GM12878 (cell line): ENCODE measurements around the gene SBF2. TPM values are rescaled to one million over a fixed set of nuclear protein-coding genes. Genes with fewer than 3 reads are reported as not detected.

Experiments used
- ATAC-seq: fragments of 200-7000 bp; cut with Tn5 transposase; 3 replicates; pipeline ENCODE4 v1.9.1; 2020; ENCODE audit warnings: mild to moderate bottlenecking, moderate library complexity
- BruUV-seq: library from RNA; stranded (reverse); fragments of 400-500 nt; replicated peaks from 2 replicates; lab custom pipeline; 2021; lab: Mats Ljungman, UMichigan
- CTCF ChIA-PET: fragments of 300-600 bp; sonication (Branson Sonifier 250); formaldehyde crosslinking; extraction: SDS; loops from one replicate; lab custom pipeline; 2021; ENCODE audit warnings: inconsistent platforms; lab: Yijun Ruan, JAX
- POLR2A ChIA-PET: fragments of 350-600 bp; formaldehyde crosslinking; extraction: SDS; loops from one replicate; lab custom pipeline; 2021; ENCODE audit warnings: inconsistent platforms; lab: Charles Lee
- RAD21 ChIA-PET: fragments of 300-600 bp; sonication (Branson Sonifier 250); formaldehyde crosslinking; loops from one replicate; lab custom pipeline; 2023; ENCODE audit warnings: antibody characterized with exemption; ENCODE audit not compliant: unreplicated experiment; lab: Charles Lee
- SMC1A ChIA-PET: fragments of 300-600 bp; sonication (Branson Sonifier 250); formaldehyde crosslinking; loops from one replicate; lab custom pipeline; 2023; ENCODE audit not compliant: unreplicated experiment, uncharacterized antibody; lab: Charles Lee
- DNase-seq: peaks from one replicate; pipeline ENCODE4 v3.0.0-alpha.2; 2011; ENCODE audit warnings: low read depth, low spot score
- FAIRE-seq: peaks from 3 replicates; lab custom pipeline; 2011; peaks lifted over from hg19 to GRCh38; lab: Jason Lieb, UNC
- H2AFZ ChIP-seq: 2 replicates; pipeline ENCODE4 v1.6.0; 2011; ENCODE audit warnings: low read depth, low read length, control low read depth; ENCODE audit not compliant: control insufficient read depth
- H3K27ac ChIP-seq: 2 replicates; pipeline ENCODE4 v1.5.1; 2011; ENCODE audit warnings: control low read depth; ENCODE audit not compliant: control insufficient read depth, insufficient read depth
- H3K27me3 ChIP-seq, 2 experiments: replicated peaks in 1 of 2; 2 replicates each; pipeline versions ENCODE4 v1.6.0 to v1.6.1; 2011; ENCODE audit warnings: low read length in 1 of 2; ENCODE audit not compliant: control insufficient read depth in 2 of 2, insufficient read depth in 2 of 2
- H3K36me3 ChIP-seq, 2 experiments: 2 replicates each; pipeline ENCODE4 v1.5.1; 2011; ENCODE audit warnings: low read length in 1 of 2; ENCODE audit not compliant: control insufficient read depth in 2 of 2, insufficient read depth in 2 of 2
- H3K4me1 ChIP-seq: 2 replicates; pipeline ENCODE4 v1.6.1; 2011; ENCODE audit warnings: mild to moderate bottlenecking, low read length, moderate library complexity, mixed read lengths; ENCODE audit not compliant: control insufficient read depth, insufficient read depth
- H3K4me2 ChIP-seq: 2 replicates; pipeline ENCODE4 v1.6.0; 2011; ENCODE audit warnings: control low read depth; ENCODE audit not compliant: control insufficient read depth, insufficient read depth
- H3K4me3 ChIP-seq: fragments of 200-600 bp; sonication (generic); 2 replicates; pipeline ENCODE4 v1.5.1; 2016
- H3K79me2 ChIP-seq: 2 replicates; pipeline ENCODE4 v1.6.0; 2011; ENCODE audit warnings: low read length; ENCODE audit not compliant: control insufficient read depth, insufficient read depth
- H3K9ac ChIP-seq: 2 replicates; pipeline ENCODE4 v1.8.0; 2011; ENCODE audit warnings: low read length, control low read depth, mixed read lengths; ENCODE audit not compliant: control insufficient read depth, insufficient read depth
- H3K9me3 ChIP-seq: replicated peaks from 3 replicates; pipeline ENCODE4 v1.5.1; 2011; ENCODE audit warnings: mild to moderate bottlenecking, low read length; ENCODE audit not compliant: control insufficient read depth, insufficient read depth
- H4K20me1 ChIP-seq: 2 replicates; pipeline ENCODE4 v1.6.0; 2011; ENCODE audit not compliant: control insufficient read depth, insufficient read depth
- MYB ChIP-seq: fragments of 150-350 bp; IDR thresholded peaks from 2 replicates; pipeline ENCODE4 v1.6.1; 2014; ENCODE audit warnings: mild to moderate bottlenecking, low read depth, low read length, borderline replicate concordance
- NBN ChIP-seq: fragments of 450-650 bp; IDR thresholded peaks from 2 replicates; pipeline ENCODE4 v1.6.1; 2016
- NRF1 ChIP-seq: conservative IDR thresholded peaks from 2 replicates; pipeline ENCODE4 v1.6.1; 2011; ENCODE audit warnings: mild to moderate bottlenecking, low read depth, low read length, improper control_type of control experiment
- TAF1 ChIP-seq: IDR thresholded peaks from 2 replicates; pipeline ENCODE4 v1.6.1; 2011; ENCODE audit warnings: mild to moderate bottlenecking, low read depth, low read length, borderline replicate concordance
- WGBS: methylation state at CpG from one replicate; pipeline ENCODE4 v1.1.6; 2016; ENCODE audit warnings: low lambda C conversion rate; ENCODE audit not compliant: insufficient replicate concordance, insufficient coverage; ENCODE audit errors: missing lambda C conversion rate; 5-methylcytosine and 5-hydroxymethylcytosine counted together
- in situ Hi-C: fragments of 300-500 bp; cut with MboI; formaldehyde crosslinking; loops from 9 replicates; pipeline ENCODE4 v1.14.3; 2018; ENCODE audit warnings: mixed read lengths
- intact Hi-C: fragments of 100-400 bp; cut with micrococcal nuclease; formaldehyde crosslinking; loops from one replicate; pipeline ENCODE4 v1.14.2; 2022; ENCODE audit not compliant: unreplicated experiment
- polyA plus RNA-seq, 11 experiments: library from polyadenylated mRNA; depleted of rRNA in 4 of 11; unstranded in 6 of 11; stranded (reverse) in 5 of 11; fragments of >200 nt; fragmentation: Nextera tagmentation in 4 of 11; fragmentation: Illumina TruSeq in 1 of 11; extraction: Ambion mirVana in 4 of 11; extraction: Trizol in 1 of 11; gene quantifications; 1 replicate in 1 of 11; 2 replicates in 10 of 11; pipeline versions ENCODE4 v1.2.1 to v1.2.3, GENCODE V29; 2011 to 2016; ENCODE audit warnings: inconsistent platforms in 2 of 11, missing spikeins in 2 of 11, low read depth in 1 of 11
- total RNA-seq, 4 experiments: library from RNA; depleted of rRNA in 3 of 4; stranded (reverse); fragments of >200 nt in 3 of 4; fragmentation: Illumina TruSeq in 1 of 4; extraction: Trizol in 1 of 4; gene quantifications; 2 replicates each; pipeline versions ENCODE4 v1.2.1 to v1.2.3, GENCODE V29; 2013 to 2021
- TF ChIP-seq, protein P1 (sequence below): fragments of 150-350 bp; IDR thresholded peaks from 2 replicates; pipeline ENCODE4 v1.6.1; 2014; ENCODE audit warnings: mild to moderate bottlenecking, low read depth, low read length
- TF ChIP-seq, protein P2 (sequence below): IDR thresholded peaks from 2 replicates; pipeline ENCODE4 v1.6.1; 2011; ENCODE audit warnings: mild to moderate bottlenecking, low read depth, low read length, moderate library complexity; ENCODE audit not compliant: insufficient replicate concordance

SBF2 gene
- total and polyA plus RNA-seq, 10 of the 15 experiments (the other 5 are each of a cell fraction or from before 2014, with no cell fraction given): 0.24 to 2.3 (median 1.1) TPM

DNA sequence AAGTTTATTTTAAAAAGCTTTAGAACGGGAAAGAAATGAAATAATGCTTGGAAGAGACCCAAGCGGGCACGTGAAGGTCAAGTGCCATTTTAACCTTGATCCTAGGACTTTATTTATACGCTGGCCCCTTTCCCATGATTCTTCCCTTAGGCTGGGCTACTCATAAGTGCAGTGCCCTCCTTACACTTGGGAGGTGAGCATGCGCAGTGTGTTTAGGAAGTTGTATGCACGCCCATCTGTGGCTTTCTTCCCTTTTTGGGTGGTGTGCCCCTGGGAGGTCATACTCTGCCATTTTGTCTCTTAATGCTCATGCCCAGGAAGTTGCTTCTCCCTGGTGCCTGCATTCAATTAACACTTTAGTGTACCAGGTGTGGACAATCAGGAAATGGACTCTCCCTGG lies 390.4 kb downstream of the SBF2 start:
- no peak for FAIRE-seq
- intact Hi-C loops: no loop called here
- DNase-seq: no peak
- BruUV-seq: no TSS peak
- no peaks in the 10 kb centered on the region for H3K4me1 ChIP-seq
- TF ChIP-seq TAF1 (no peak), MYB (no peak), NRF1 (no peak), NBN (no peak)
- TF ChIP-seq, protein P1, sequence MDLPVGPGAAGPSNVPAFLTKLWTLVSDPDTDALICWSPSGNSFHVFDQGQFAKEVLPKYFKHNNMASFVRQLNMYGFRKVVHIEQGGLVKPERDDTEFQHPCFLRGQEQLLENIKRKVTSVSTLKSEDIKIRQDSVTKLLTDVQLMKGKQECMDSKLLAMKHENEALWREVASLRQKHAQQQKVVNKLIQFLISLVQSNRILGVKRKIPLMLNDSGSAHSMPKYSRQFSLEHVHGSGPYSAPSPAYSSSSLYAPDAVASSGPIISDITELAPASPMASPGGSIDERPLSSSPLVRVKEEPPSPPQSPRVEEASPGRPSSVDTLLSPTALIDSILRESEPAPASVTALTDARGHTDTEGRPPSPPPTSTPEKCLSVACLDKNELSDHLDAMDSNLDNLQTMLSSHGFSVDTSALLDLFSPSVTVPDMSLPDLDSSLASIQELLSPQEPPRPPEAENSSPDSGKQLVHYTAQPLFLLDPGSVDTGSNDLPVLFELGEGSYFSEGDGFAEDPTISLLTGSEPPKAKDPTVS: no peak
- TF ChIP-seq, protein P2, sequence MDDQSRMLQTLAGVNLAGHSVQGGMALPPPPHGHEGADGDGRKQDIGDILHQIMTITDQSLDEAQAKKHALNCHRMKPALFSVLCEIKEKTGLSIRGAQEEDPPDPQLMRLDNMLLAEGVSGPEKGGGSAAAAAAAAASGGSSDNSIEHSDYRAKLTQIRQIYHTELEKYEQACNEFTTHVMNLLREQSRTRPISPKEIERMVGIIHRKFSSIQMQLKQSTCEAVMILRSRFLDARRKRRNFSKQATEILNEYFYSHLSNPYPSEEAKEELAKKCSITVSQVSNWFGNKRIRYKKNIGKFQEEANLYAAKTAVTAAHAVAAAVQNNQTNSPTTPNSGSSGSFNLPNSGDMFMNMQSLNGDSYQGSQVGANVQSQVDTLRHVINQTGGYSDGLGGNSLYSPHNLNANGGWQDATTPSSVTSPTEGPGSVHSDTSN: no peak
- TF ChIP-seq, all 136 proteins: peak for 0
- ChIA-PET RAD21 (no interaction called here), SMC1A (no interaction called here), CTCF (interaction anchor here (1.0 kb wide), 1 partner anchor 44 kb away, joined by 3 read pairs; no protein-coding TSS in a partner anchor), POLR2A (no interaction called here)
- Histone ChIP-seq H3K79me2 (no peaks in the 10 kb centered on the region), H2AFZ (no peak overlapping the region), H3K4me3 (no peak overlapping the region), H3K27me3 (no peaks in the 10 kb centered on the region), H3K4me2 (no peak overlapping the region), H3K27ac (no peak overlapping the region), H3K9ac (no peak overlapping the region), H3K36me3 (no peaks in the 10 kb centered on the region), H3K9me3 (no peaks in the 10 kb centered on the region), H4K20me1 (no peaks in the 10 kb centered on the region)
- no peak for ATAC-seq
- in situ Hi-C loops: no loop called here
- 62% methylated on average over 6 of the region's 6 CpGs for WGBS
